ENCODE data around the gene NR4A1.

Gene NR4A1

GRCh38 chr12:52059582-52060497 lies 8.6 kb downstream of the NR4A1 start:
- no peak overlapping the region for H3K4me2 ChIP-seq (ENCODE audit: low read depth, low read length)

DNA sequence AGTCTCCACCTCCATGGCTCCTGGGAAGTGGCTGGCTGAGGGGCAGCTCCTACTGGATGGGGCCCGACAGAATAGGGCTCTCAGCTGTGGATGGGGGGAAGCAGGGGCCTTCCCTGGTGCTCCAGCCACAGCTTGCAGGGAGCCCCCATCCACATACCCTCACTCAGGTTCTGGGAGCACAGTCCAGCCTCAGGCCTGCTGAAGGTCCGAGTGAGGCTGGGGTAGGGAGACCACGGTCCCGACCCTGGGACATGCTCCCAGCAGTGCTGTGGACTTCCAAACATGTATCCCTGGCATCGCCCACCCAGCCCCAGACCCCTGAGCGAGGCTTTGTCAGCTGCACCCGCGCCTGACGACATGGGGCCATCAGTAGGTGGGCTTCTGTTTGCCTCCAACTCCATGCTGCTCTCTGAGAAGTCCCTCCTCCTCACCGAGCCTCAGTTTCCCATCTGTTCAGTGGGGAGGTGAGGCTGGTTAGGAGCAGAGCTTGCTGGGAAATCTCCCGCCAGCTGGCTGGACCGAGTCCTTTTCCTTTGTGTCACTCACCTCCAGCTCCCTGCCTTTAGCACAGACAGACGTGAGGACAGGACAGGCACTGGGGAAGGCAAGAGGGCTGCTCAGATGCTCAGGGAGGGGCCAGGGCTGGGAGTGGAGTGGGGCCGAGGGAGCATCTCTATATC lies 9.4 kb downstream of the NR4A1 start:
- Histone ChIP-seq H3K4me3 (ENCODE audit: low read length) (no peak overlapping the region), H3K4me1 (ENCODE audit: low read length) (no peaks in the 10 kb centered on the region), H3K27me3 (replicated peaks; ENCODE audit: insufficient read depth, low read length) (peaks cover 6% of the 10 kb centered on the region), H3K9me3 (replicated peaks; ENCODE audit: insufficient read depth, low read length) (no peaks in the 10 kb centered on the region), H3K27ac (ENCODE audit: low read length) (no peak overlapping the region), H2AFZ (ENCODE audit: low read length) (no peak overlapping the region), H3K4me2 (ENCODE audit: low read depth, low read length) (no peak overlapping the region), H4K20me1 (ENCODE audit: insufficient read depth, low read length) (no peaks in the 10 kb centered on the region), H3K9ac (ENCODE audit: low read length) (no peak overlapping the region), H3K36me3 (replicated peaks; ENCODE audit: insufficient read depth, low read length) (no peaks in the 10 kb centered on the region), H3F3A (ENCODE audit: insufficient read depth, low read length) (no peaks in the 10 kb centered on the region), H3K79me2 (ENCODE audit: low read length) (no peaks in the 10 kb centered on the region), H3K9me2 (replicated peaks; ENCODE audit: insufficient read depth, low read length) (no peaks in the 10 kb centered on the region)
- TF ChIP-seq CTCF (IDR thresholded peaks at IDR 0.05; ENCODE audit: low read length) (no peak), EZH2phosphoT487 (IDR thresholded peaks at IDR 0.05; ENCODE audit: low read length) (no peak), EZH2 (optimal IDR thresholded peaks at IDR 0.05; ENCODE audit: low read depth, low read length) (no peak)
- no peak for DNase-seq

More at GRCh38 chr12:52059582-52060497, 8.6 kb downstream of the NR4A1 start:
- no peaks in the 10 kb centered on the region for H3K27me3 ChIP-seq (replicated peaks; ENCODE audit: insufficient read depth, low read length)
- H3K36me3 ChIP-seq (replicated peaks; ENCODE audit: insufficient read depth, low read length): no peaks in the 10 kb centered on the region
- TF ChIP-seq EZH2 (optimal IDR thresholded peaks at IDR 0.05; ENCODE audit: low read depth, low read length) (no peak), CTCF (IDR thresholded peaks at IDR 0.05; ENCODE audit: low read length) (no peak), EZH2phosphoT487 (IDR thresholded peaks at IDR 0.05; ENCODE audit: low read length) (no peak)
- H3K4me1 ChIP-seq (ENCODE audit: low read length): no peaks in the 10 kb centered on the region
- no peaks in the 10 kb centered on the region for H3K9me3 ChIP-seq (replicated peaks; ENCODE audit: insufficient read depth, low read length)
- no peaks in the 10 kb centered on the region for H4K20me1 ChIP-seq (ENCODE audit: insufficient read depth, low read length)
- no peak for DNase-seq
- no peak overlapping the region for H3K27ac ChIP-seq (ENCODE audit: low read length)
- H2AFZ ChIP-seq (ENCODE audit: low read length): no peak overlapping the region
- no peak overlapping the region for H3K9ac ChIP-seq (ENCODE audit: low read length)
- no peaks in the 10 kb centered on the region for H3K79me2 ChIP-seq (ENCODE audit: low read length)
- H3K9me2 ChIP-seq (replicated peaks; ENCODE audit: insufficient read depth, low read length): no peaks in the 10 kb centered on the region
- no peak overlapping the region for H3K4me3 ChIP-seq (ENCODE audit: low read length)
- no peaks in the 10 kb centered on the region for H3F3A ChIP-seq (ENCODE audit: insufficient read depth, low read length)

DNA sequence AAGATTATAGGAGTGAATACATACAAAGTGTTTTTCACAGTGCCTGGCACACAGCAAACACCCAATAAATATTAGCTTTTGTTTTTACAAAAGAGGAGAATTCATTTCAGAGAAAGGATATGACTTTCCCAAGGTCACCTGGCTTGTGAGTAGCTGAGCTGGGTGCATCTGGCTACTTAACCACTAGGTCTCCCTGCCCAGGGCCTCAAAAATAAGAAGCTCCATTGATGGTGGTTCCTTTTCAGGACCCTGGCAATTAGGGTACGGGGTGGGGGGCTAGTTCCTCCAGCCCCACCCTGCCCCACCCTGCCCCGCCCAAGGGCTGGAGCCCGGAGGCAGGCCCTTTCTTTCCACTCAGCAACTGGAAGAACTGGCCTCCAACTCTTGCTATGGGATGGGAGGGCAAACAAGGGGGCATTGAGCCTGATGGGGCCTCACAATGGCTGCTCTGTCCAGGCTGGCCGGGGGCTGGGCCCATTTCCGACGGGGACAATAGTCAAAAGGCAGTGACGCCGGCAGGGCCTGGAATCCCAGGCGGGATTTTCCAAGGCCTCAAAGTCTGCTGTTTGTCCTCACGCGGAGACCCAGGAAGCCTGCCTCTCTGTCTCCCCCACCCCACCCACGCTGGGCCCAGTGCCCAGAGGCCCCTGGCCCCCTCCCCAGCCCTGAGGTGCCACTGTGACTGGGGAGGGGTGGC lies 10.4 kb downstream of the NR4A1 start:
- DNase-seq: no peak
- Histone ChIP-seq H3K27me3 (replicated peaks; ENCODE audit: insufficient read depth, low read length) (peaks cover 6% of the 10 kb centered on the region), H3K4me3 (ENCODE audit: low read length) (no peak overlapping the region), H4K20me1 (ENCODE audit: insufficient read depth, low read length) (no peaks in the 10 kb centered on the region), H3K27ac (ENCODE audit: low read length) (no peak overlapping the region), H3K79me2 (ENCODE audit: low read length) (no peaks in the 10 kb centered on the region), H3K9me2 (replicated peaks; ENCODE audit: insufficient read depth, low read length) (no peaks in the 10 kb centered on the region), H3K4me1 (ENCODE audit: low read length) (no peaks in the 10 kb centered on the region), H3K4me2 (ENCODE audit: low read depth, low read length) (no peak overlapping the region), H2AFZ (ENCODE audit: low read length) (no peak overlapping the region), H3K9me3 (replicated peaks; ENCODE audit: insufficient read depth, low read length) (no peaks in the 10 kb centered on the region), H3K9ac (ENCODE audit: low read length) (no peak overlapping the region), H3F3A (ENCODE audit: insufficient read depth, low read length) (no peaks in the 10 kb centered on the region), H3K36me3 (replicated peaks; ENCODE audit: insufficient read depth, low read length) (no peaks in the 10 kb centered on the region)
- TF ChIP-seq EZH2 (optimal IDR thresholded peaks at IDR 0.05; ENCODE audit: low read depth, low read length) (no peak), CTCF (IDR thresholded peaks at IDR 0.05; ENCODE audit: low read length) (no peak)
